Thyroid gland (tissue), 4 donors: ENCODE data around the gene TARS2. TPM values are rescaled to one million over a fixed set of nuclear protein-coding genes. Genes with fewer than 3 reads are reported as not detected.

Experiments
- DNase-seq, 2 donors: peaks; one replicate each; pipeline ENCODE4 v3.0.0-alpha.2; 2019
- H3K27ac ChIP-seq, 3 donors: fragments of 200-600 bp; sonication (generic); 1 replicate in 2 of 3; 2 replicates in 1 of 3; pipeline ENCODE4 v1.5.1; 2016 to 2019; ENCODE audit warnings: mild to moderate bottlenecking in 1 of 3, moderate library complexity in 1 of 3
- H3K27me3 ChIP-seq: fragments of 200-600 bp; sonication (generic); one replicate; pipeline ENCODE4 v1.5.1; 2019
- H3K36me3 ChIP-seq, 2 donors: fragments of 200-600 bp; sonication (generic); one replicate each; pipeline ENCODE4 v1.5.1; 2016 to 2019
- H3K4me1 ChIP-seq, 2 donors: fragments of 200-600 bp; sonication (generic); one replicate each; pipeline ENCODE4 v1.5.1; 2017 to 2019
- H3K4me3 ChIP-seq, 3 donors: fragments of 200-600 bp; sonication (generic); replicated peaks in 1 of 3; 1 replicate in 2 of 3; 2 replicates in 1 of 3; pipeline ENCODE4 v1.5.1; 2016; ENCODE audit warnings: mild to moderate bottlenecking in 1 of 3
- H3K9me3 ChIP-seq: fragments of 200-600 bp; sonication (generic); one replicate; pipeline ENCODE4 v1.5.1; 2017
- POLR2A ChIP-seq, 2 donors: fragments of 450-650 bp; IDR thresholded peaks; one replicate each; pipeline ENCODE4 v1.6.1; 2017; ENCODE audit warnings: antibody characterized with exemption in 2 of 2, mild to moderate bottlenecking in 2 of 2, moderate library complexity in 1 of 2
- WGBS, 2 donors: methylation state at CpG; one replicate each; pipeline ENCODE4 v1.1.5; 2017; 5-methylcytosine and 5-hydroxymethylcytosine counted together
- intact Hi-C: fragments of 100-400 bp; cut with DNase I; formaldehyde crosslinking; loops from one replicate; pipeline ENCODE4 v1.15.1; 2023
- total RNA-seq, 4 donors: library from RNA; depleted of rRNA; stranded (reverse); fragments of >200 nt; gene quantifications; one replicate each; pipeline ENCODE4 v1.2.3, GENCODE V29; 2016
- TF ChIP-seq, protein P1 (sequence below), 6 experiments: fragments of 200-600 bp in 3 of 6; fragments of 450-650 bp in 3 of 6; sonication (generic) in 3 of 6; IDR thresholded peaks; one replicate each; pipeline ENCODE4 v1.5.1; 2016 to 2019; ENCODE audit warnings: antibody characterized with exemption in 6 of 6, mild to moderate bottlenecking in 2 of 6, inconsistent platforms in 1 of 6, moderate library complexity in 1 of 6

Gene TARS2
- total RNA-seq, 4 donors from 2014 or later, result 13.8 to 18.2 (median 14.8) TPM

DNA sequence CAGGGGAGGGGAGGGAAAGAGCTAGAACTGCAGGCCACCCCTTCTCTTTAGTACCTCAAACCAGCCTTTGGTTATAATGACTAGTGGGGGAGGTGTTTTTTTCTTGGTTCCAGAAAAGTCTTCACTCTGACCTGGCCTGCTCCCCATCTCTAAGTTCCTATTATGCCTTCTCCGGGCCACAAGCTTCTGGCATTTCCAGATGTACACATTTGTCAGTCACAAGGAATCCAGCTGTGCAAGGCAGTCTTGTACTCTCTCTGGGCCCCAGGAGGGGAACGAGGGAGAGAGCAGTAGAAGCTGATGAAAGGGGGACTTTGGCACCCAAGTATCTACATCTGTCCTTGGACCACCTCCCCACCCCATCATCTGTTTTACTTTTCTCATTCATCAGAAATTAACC, 25.6 kb downstream of the TARS2 start:
- Histone ChIP-seq H3K27me3 (no peaks in the 10 kb centered on the region), H3K4me1 (peaks cover 0 to 4% of the 10 kb centered on the region in 2 donors), H3K9me3 (no peaks in the 10 kb centered on the region), H3K27ac (no peak overlapping the region), H3K4me3 (no peak overlapping the region), H3K36me3 (no peaks in the 10 kb centered on the region)
- TF ChIP-seq, protein P1, sequence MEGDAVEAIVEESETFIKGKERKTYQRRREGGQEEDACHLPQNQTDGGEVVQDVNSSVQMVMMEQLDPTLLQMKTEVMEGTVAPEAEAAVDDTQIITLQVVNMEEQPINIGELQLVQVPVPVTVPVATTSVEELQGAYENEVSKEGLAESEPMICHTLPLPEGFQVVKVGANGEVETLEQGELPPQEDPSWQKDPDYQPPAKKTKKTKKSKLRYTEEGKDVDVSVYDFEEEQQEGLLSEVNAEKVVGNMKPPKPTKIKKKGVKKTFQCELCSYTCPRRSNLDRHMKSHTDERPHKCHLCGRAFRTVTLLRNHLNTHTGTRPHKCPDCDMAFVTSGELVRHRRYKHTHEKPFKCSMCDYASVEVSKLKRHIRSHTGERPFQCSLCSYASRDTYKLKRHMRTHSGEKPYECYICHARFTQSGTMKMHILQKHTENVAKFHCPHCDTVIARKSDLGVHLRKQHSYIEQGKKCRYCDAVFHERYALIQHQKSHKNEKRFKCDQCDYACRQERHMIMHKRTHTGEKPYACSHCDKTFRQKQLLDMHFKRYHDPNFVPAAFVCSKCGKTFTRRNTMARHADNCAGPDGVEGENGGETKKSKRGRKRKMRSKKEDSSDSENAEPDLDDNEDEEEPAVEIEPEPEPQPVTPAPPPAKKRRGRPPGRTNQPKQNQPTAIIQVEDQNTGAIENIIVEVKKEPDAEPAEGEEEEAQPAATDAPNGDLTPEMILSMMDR (IDR thresholded peaks at IDR 0.05), result no peak
- TF ChIP-seq POLR2A (IDR thresholded peaks at IDR 0.05), result no peak
- no peak for DNase-seq
- 75 to 100% methylated on average over 2 of the region's 2 CpGs for WGBS, 2 donors
- intact Hi-C loops, result no loop called here

DNA sequence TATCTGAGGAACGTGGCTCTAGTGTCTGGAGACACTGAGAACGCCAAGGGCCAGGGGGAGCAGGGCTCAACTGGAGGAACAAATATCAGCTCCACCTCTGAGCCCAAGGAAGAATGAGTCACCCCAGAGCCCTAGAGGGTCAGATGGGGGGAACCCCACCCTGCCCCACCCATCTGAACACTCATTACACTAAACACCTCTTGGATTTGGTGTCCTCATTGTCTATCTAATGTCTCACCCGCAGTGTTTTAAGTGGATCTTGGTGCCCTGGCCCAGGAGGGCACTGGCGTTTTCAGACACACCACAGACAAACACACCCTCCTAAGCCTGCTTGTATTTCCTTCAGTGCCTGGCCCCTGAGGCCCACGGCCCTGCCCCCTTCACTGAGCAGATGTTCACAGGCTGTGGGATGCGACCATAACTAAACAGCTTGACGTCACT, 26.2 kb downstream of the TARS2 start:
- no peaks in the 10 kb centered on the region for H3K9me3 ChIP-seq
- TF ChIP-seq POLR2A (IDR thresholded peaks at IDR 0.05), result no peak
- TF ChIP-seq, protein P1 (IDR thresholded peaks at IDR 0.05), result no peak
- intact Hi-C loops, result no loop called here
- DNase-seq, result no peak
- no peaks in the 10 kb centered on the region for H3K27me3 ChIP-seq
- no peak overlapping the region for H3K4me3 ChIP-seq
- 92 to 96% methylated on average over 7 of the region's 7 CpGs for WGBS, 2 donors
- peaks cover 0 to 4% of the 10 kb centered on the region in 2 donors for H3K4me1 ChIP-seq
- H3K36me3 ChIP-seq, result no peaks in the 10 kb centered on the region
- H3K27ac ChIP-seq, result no peak overlapping the region

DNA sequence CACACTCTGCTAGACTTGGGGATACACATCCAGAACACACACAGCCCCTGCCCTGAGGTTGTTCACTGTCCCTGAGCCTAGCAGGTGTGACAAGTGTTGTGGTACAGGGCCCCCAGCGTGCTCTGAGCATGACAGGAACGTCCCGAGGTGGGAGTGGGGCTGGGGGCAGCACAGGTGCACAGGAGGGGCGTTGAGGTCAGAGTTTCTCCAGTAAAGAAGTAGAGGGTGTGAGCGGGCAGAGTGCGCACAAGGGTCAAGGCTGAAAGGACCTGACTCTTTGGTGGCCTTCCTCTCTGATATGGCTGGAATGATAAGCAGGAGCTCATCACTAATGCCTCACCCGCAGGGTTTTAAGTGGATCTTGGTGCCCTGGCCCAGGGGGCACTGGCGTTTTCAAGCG, 27.0 kb downstream of the TARS2 start:
- Histone ChIP-seq H3K4me3 (no peak overlapping the region), H3K36me3 (no peaks in the 10 kb centered on the region), H3K27me3 (no peaks in the 10 kb centered on the region), H3K4me1 (peaks cover 0 to 4% of the 10 kb centered on the region in 2 donors), H3K27ac (no peak overlapping the region), H3K9me3 (no peaks in the 10 kb centered on the region)
- WGBS, 2 donors, result 88 to 94% methylated on average over 9 of the region's 9 CpGs
- no peak for DNase-seq
- intact Hi-C loops, result no loop called here
- TF ChIP-seq, protein P1 (IDR thresholded peaks at IDR 0.05), result no peak
- TF ChIP-seq POLR2A (IDR thresholded peaks at IDR 0.05), result no peak

DNA sequence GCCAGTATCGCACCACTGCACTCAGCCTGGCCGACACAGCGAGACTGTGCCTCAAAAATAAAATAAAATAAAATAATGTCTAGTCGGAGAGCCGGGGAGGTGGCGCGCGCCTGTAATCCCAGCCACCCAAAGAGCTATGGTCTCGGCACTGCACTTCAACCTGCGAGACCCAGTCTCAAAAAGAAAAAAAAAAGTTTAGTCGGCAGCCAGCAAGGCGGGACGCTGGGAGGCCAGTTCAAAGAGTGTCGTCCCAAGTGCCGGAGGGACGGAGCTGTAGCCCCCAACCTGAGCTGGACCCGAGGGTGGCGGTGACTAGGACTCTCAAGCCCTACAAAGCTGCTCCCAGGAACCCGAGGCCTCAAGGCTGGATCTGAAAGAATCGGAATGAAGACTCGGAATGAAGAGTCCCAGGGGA, 27.7 kb downstream of the TARS2 start:
- intact Hi-C loops, result no loop called here
- no peaks in the 10 kb centered on the region for H3K27me3 ChIP-seq
- peak overlapping the region; percentile 60 to 81 (median 77) for H3K27ac ChIP-seq
- H3K4me1 ChIP-seq, result peaks cover 0 to 4% of the 10 kb centered on the region in 2 donors
- WGBS, 2 donors, result 21 to 30% methylated on average over 21 of the region's 21 CpGs
- no peaks in the 10 kb centered on the region for H3K9me3 ChIP-seq
- peak overlapping the region; percentile 3 to 52 (median 29) for H3K4me3 ChIP-seq
- DNase-seq, result no peak
- TF ChIP-seq, protein P1 (IDR thresholded peaks at IDR 0.05), result peak in 1 of 6 experiments; percentile 28
- TF ChIP-seq POLR2A (IDR thresholded peaks at IDR 0.05), result no peak
- no peaks in the 10 kb centered on the region for H3K36me3 ChIP-seq

DNA sequence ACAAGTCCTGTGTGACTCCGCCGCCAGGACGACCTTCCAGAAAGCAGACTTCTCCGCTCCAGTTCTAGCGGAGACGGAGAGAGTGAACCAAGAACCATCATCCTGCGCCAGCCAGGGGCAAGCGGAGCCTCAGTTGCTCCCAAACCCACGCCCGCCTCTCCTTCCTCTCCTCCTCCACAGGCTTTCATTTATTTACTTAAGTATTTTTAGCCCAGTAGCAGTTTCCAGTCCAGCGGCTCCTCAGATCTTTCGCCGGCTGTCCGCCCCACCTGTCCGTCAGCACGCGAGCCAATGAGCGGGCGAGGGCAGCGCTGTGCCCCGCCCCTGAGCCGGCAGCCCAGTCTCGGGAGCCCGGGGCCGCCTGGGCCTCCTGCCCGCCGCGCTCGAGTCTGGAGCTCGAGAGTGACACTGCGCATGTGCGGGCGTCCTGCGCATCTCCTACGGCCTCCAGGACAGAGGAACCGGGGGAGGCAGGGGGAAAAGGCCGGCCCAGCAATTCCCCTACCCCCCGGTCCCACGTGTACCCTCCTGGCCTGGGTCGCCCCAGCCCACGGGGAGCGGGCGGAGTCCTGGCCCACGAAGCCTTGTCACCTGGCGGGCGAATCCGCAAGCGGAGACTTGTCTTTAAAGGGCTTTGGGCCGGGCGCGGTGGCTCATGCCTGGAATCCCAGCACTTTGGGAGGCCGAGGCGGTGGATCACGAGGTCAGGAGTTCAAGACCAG, 28.3 kb downstream of the TARS2 start, which contains the start of gene FALEC:
Gene FALEC, plus strand, starts transcription at position 425 of the 722 bp plus-strand sequence.
- WGBS, 2 donors, result 1 to 2% methylated on average over 30 to 39 of the region's 54 CpGs
- intact Hi-C loops, result no loop called here
- Histone ChIP-seq H3K27ac (peak within 1 kb of the TSS; percentile 60 to 81 (median 77)), H3K4me1 (peaks cover 0 to 4% of the 10 kb centered on the region in 2 donors), H3K4me3 (peak within 1 kb of the TSS; percentile 3 to 52 (median 29)), H3K9me3 (no peaks in the 10 kb centered on the region), H3K27me3 (no peaks in the 10 kb centered on the region), H3K36me3 (no peaks in the 10 kb centered on the region)
- DNase-seq, result peak; percentile 97
- TF ChIP-seq POLR2A (IDR thresholded peaks at IDR 0.05), result peak in 1 of 2 donors; percentile 60
- TF ChIP-seq, protein P1 (IDR thresholded peaks at IDR 0.05), result peak in 2 of 6 experiments; percentile 5 to 9
